Smooth muscle cell of the pulmonary artery (primary cell): Measurements from ENCODE around the gene TEAD4. TPM values are rescaled to one million over a fixed set of nuclear protein-coding genes. Genes with fewer than 3 reads are reported as not detected.

Experiments
- total RNA-seq: library from RNA; depleted of rRNA; stranded (reverse); fragments of >200 nt; gene quantifications from 2 replicates; pipeline ENCODE4 v1.2.3, GENCODE V29; 2014

The TEAD4 gene
- total RNA-seq: 7.0 and 10.1 TPM in 2 replicates

GRCh38 chr12:2959192-2959504 is at the start of gene TEAD4:
TEAD4 (plus strand) TSS chr12:2959397.

GRCh38 chr12:3076730-3077571 is 117.8 kb downstream of the TEAD4 start, which contains the start of gene TSPAN9:
TSPAN9 (plus strand) TSS chr12:3077379; CDS start chr12:3201194, 123,815 bp downstream.

Other genes with a start within 250 kb of the TEAD4 start
- gene FKBP4, start 164.4 kb upstream of the TEAD4 start, total RNA-seq: 66.5 and 70.7 TPM in 2 replicates
- 14.7 and 15.1 TPM in 2 replicates for gene ITFG2, start 146.7 kb upstream of the TEAD4 start, total RNA-seq
- gene NRIP2, start 124.4 kb upstream of the TEAD4 start, total RNA-seq: 0.07 TPM in 1 of 2 replicates, not detected in the other
- not detected in 2 replicates for gene TEX52, start 102.4 kb upstream of the TEAD4 start, total RNA-seq
- 3.5 and 4.5 TPM in 2 replicates for gene FOXM1, start 82.2 kb upstream of the TEAD4 start, total RNA-seq
- 12.3 and 13.0 TPM in 2 replicates for gene RHNO1, start 82.2 kb upstream of the TEAD4 start, total RNA-seq
- 22.0 and 30.2 TPM in 2 replicates for gene TULP3, start 68.5 kb upstream of the TEAD4 start, total RNA-seq
- gene TSPAN9, start 118.0 kb downstream of the TEAD4 start, total RNA-seq: 63.0 and 87.8 TPM in 2 replicates